CD4-positive, alpha-beta T cell treated with Interleukin-17A for 4 hours (primary cell): ENCODE results near the gene CACTIN.
"Not testable (repeated sequence)": the region's sequence is repeated elsewhere in the genome, so short reads cannot be mapped to it uniquely, and the experiment has no call there.

Source experiments
- DNase-seq: peaks from one replicate; pipeline ENCODE4 v3.0.0-alpha.2; 2020; ENCODE audit warnings: mixed read lengths

CACTIN gene

GRCh38 chr19:3626473-3627350 lies at the start of gene CACTIN:
CACTIN (minus strand) TSS chr19:3626790; CDS start chr19:3626762, 28 bp downstream.
- peak; percentile 100 for DNase-seq

- no peak for DNase-seq
These were observed 48.4 kb upstream of the CACTIN start for GRCh38 chr19:3674784-3675543.

- no peak for DNase-seq
These were observed 47.2 kb upstream of the CACTIN start for GRCh38 chr19:3673506-3674439.

GRCh38 chr19:3672993-3673392 lies 46.4 kb upstream of the CACTIN start:
- DNase-seq: no peak

- no peak for DNase-seq
These were observed 46.0 kb upstream of the CACTIN start for GRCh38 chr19:3672575-3672948.

- DNase-seq: peak; percentile 18
These were observed 45.3 kb upstream of the CACTIN start for GRCh38 chr19:3671680-3672574.

GRCh38 chr19:3670796-3671679 lies 44.4 kb upstream of the CACTIN start:
- peak; percentile 23 for DNase-seq

- DNase-seq: no peak
These were observed 43.6 kb upstream of the CACTIN start for GRCh38 chr19:3669947-3670795.

GRCh38 chr19:3669082-3669946 lies 42.7 kb upstream of the CACTIN start:
- DNase-seq: no peak

GRCh38 chr19:3668331-3669081 lies 41.9 kb upstream of the CACTIN start:
- no peak for DNase-seq

GRCh38 chr19:3667766-3668165 lies 41.2 kb upstream of the CACTIN start:
- DNase-seq: no peak

- no peak for DNase-seq
These were observed 40.5 kb upstream of the CACTIN start for GRCh38 chr19:3667037-3667638.

GRCh38 chr19:3666545-3666856 lies 39.9 kb upstream of the CACTIN start:
- not testable (repeated sequence) for DNase-seq

- DNase-seq: peak; percentile 83
These were observed 39.3 kb upstream of the CACTIN start for GRCh38 chr19:3665681-3666544.

- DNase-seq: no peak
These were observed 38.5 kb upstream of the CACTIN start for GRCh38 chr19:3664879-3665642.

GRCh38 chr19:3663838-3664237 lies 37.2 kb upstream of the CACTIN start:
- no peak for DNase-seq
